HFF-Myc (cell line): Measurements from ENCODE around the gene ELOVL3.

ENCODE experiments used
- DNase-seq: peaks from one replicate; pipeline ENCODE4 v3.0.0-alpha.2; 2011; ENCODE audit warnings: low read depth; ENCODE audit errors: extremely low read depth
- H3K4me3 ChIP-seq: replicated peaks from 2 replicates; pipeline ENCODE4 v1.5.1; 2011; ENCODE audit warnings: low read depth, mild to moderate bottlenecking, control low read depth, low read length
- TF ChIP-seq, protein P1 (sequence below): IDR thresholded peaks from 2 replicates; pipeline ENCODE4 v1.5.1; 2012; ENCODE audit warnings: mild to moderate bottlenecking, low read depth, low read length, control low read depth; ENCODE audit errors: missing control alignments

ELOVL3 gene

DNA sequence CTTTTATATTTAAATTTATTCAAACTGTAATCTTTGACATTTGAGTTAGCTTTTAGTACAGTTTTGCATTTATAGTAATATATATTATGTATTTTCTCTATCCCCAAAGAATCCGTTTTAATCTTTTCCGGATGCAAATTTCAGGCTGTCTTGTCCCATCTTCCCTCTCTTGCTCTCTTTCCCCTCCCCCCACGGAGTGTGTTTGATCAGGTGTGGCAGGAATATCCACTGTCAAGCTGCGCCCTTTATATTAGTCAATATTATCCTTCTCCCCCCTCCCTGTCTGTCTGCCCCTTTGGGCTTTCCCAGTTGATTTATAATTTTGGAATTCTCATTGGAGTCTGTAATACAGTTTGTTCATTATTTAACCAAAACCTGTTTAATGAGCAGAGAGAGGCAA, 38.3 kb downstream of the ELOVL3 start:
- DNase-seq, result no peak
- no peak overlapping the region for H3K4me3 ChIP-seq
- TF ChIP-seq, protein P1, sequence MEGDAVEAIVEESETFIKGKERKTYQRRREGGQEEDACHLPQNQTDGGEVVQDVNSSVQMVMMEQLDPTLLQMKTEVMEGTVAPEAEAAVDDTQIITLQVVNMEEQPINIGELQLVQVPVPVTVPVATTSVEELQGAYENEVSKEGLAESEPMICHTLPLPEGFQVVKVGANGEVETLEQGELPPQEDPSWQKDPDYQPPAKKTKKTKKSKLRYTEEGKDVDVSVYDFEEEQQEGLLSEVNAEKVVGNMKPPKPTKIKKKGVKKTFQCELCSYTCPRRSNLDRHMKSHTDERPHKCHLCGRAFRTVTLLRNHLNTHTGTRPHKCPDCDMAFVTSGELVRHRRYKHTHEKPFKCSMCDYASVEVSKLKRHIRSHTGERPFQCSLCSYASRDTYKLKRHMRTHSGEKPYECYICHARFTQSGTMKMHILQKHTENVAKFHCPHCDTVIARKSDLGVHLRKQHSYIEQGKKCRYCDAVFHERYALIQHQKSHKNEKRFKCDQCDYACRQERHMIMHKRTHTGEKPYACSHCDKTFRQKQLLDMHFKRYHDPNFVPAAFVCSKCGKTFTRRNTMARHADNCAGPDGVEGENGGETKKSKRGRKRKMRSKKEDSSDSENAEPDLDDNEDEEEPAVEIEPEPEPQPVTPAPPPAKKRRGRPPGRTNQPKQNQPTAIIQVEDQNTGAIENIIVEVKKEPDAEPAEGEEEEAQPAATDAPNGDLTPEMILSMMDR, result no peak

DNA sequence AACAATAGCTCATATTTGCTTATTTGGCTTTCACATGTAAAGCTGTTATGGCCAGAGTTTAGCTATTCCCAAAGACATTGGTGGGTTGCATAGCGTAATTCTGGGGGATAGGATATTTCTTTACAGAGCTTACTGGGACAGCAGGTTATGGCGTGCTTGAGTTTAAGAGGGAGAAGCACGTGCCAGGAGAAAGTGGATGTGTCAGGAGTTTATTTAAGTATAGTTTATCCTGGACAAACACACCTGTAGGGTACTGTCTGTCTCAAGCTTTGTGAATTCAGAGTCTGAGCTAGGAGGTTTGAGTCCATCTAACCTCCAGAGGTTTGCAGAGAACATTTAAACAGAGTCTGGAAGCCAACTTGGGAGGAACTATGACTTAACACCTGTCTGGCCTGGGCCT, 40.6 kb downstream of the ELOVL3 start:
- H3K4me3 ChIP-seq, result no peak overlapping the region
- no peak for DNase-seq
- TF ChIP-seq, protein P1, result no peak

DNA sequence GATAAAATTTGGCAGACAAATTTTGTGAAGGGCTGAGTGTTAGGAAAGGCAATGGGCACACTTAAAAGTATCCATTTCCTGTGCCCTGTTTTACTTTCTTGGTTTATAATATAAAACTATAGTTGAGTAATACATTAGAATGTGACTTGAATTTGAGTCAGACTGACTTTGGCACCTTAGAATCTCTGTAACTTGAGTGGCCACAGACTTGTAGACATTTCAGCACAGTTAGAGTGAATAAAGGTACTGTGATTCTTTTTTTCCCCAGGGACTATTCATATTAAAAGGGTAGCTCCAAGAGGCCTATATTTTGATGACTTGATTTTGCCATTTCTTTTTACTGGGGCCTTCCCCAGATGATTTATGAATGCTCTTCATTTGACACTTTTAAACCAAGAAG, 41.6 kb downstream of the ELOVL3 start:
- TF ChIP-seq, protein P1, result no peak
- no peak for DNase-seq
- H3K4me3 ChIP-seq, result no peak overlapping the region

DNA sequence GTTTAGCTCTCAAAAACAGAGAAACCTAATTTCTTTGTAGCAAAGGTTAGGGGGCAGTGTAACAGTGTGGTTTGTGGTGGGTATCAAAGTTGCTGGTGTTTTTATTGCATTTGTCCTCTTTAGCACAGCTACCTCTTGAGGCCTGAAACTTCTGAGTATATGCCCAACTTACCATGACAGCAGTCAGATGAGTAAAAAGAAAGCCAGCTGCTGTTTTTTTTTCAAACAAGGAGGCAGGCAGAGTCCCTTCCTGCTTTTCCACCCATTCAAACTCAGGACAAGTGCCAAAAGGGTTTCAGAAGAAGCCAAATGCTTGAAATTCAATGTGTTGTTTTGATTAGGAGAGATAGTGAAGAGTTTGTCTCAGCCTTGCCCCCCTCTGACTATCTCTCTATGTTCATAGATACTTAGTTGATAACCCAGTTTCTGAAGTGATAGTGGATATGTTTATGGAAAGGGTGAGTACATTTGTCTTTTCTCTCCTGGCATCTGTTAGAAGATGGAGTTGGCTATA, 42.3 kb downstream of the ELOVL3 start:
- DNase-seq, result no peak
- TF ChIP-seq, protein P1, result no peak
- H3K4me3 ChIP-seq, result no peak overlapping the region

DNA sequence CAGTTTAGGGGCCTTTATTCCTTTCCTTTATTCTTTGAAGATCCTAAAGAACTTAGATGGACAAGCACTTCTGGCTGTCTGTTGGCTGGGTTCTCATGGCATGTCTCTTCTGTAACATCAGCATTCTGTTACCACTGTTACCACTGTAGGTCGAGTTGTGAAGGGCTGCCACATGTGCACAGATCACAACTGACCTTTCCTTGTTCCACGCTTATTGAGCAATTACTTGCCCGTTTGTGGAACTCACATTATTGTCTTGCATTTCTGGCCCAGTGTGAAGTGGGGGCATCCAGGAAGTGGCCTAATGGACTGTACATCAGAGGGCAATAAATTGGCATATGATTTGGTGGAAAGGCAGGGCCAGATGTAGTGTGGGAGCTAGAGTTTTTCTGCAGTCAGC, 42.9 kb downstream of the ELOVL3 start:
- no peak for DNase-seq
- TF ChIP-seq, protein P1, result no peak
- no peak overlapping the region for H3K4me3 ChIP-seq

DNA sequence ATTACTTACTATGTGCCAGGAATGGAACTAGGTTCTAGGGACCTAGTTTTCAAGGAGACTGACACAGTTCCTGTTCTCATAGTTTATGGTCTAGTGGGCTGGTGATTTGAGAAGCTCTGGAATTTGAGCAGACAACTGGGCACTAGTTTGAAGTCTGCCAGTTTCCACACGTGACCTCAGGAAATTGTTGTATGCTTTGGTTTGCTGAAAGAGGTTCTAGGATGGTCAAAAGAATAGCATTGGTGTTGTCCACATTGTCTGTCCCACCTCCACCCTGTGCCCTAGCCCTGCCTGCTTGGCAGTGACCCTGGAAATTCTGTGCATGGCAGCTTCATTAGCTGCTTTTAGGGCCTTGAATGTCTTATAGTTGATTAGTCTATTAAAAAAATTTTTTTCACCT, 48.0 kb downstream of the ELOVL3 start:
- no peak for DNase-seq
- no peak overlapping the region for H3K4me3 ChIP-seq
- TF ChIP-seq, protein P1, result no peak

DNA sequence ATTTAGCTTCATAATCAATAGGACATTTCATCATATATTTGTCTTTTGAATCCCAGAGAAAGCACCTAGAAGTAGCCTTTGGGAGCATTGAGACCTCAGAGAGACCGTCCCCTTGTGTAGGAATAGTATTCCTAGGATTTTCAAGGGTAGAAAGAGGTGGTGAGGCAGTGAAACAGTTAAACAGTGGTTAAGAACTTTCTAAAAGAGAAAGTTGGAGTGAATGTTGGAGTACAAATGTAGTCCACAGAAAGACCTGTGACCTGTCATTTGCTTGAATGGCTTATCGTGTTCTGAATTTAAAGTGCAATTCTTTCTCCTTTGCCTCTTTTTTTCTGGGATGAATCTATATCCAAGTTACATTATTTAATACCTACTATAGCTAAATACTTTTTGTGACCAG, 49.2 kb downstream of the ELOVL3 start:
- TF ChIP-seq, protein P1, result no peak
- H3K4me3 ChIP-seq, result no peak overlapping the region
- no peak for DNase-seq
